ENCODE results near the gene PAK2. TPM values are rescaled to one million over a fixed set of nuclear protein-coding genes. Genes with fewer than 3 reads are reported as not detected.
"Not testable (repeated sequence)": the region's sequence is repeated elsewhere in the genome, so short reads cannot be mapped to it uniquely, and the experiment has no call there.

The PAK2 gene
- total RNA-seq, 1 donor from 2014 or later: 36.9 TPM

DNA sequence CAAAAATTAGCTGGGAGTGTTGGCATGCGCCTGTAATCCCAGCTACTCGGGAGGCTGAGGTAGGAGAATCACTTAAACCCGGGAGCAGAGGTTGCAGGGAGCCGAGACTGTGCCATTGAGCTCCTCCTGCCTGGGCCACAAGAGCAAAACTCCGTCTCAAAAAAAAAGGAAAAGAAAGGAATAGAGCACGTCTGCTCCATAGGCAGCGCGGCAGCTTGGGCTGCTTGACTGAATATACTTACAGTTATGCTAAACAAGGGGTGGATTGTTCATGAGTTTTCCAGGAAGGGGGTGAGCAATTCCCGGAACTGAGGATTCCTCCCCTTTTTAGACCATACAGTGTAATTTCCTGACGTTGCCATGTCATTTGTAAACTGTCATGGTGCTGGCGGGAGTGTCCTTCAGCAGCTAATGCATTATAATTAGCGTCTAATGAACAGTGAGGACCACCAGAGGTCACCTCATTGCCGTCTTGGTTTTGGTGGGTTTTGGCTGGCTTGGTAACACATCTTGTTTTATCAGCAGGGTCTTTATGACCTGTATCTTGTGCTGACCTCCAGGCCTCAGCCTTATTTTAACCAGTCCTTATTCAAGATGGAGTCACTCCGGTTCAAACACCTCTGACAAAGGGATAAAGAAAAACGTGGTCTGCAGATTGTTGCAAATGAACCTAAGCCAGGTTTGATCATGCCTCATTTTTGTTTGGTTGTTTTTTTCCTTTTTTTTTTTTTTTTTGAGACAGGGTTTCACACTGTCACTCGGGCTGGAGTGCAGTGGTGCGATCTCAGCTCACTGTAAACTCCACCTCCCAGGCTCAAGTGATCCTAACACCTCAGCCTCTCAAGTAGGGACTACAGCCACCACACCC, 103.1 kb downstream of the PAK2 start:
- Histone ChIP-seq H3K36me3 (ENCODE audit: control insufficient read depth, insufficient read depth, low read length) (no peaks in the 10 kb centered on the region), H3K4me3 (ENCODE audit: low read depth, low read length) (no peak overlapping the region), H3K27me3 (ENCODE audit: control insufficient read depth, insufficient read depth, low read length) (no peaks in the 10 kb centered on the region)
- TF ChIP-seq, protein P1, sequence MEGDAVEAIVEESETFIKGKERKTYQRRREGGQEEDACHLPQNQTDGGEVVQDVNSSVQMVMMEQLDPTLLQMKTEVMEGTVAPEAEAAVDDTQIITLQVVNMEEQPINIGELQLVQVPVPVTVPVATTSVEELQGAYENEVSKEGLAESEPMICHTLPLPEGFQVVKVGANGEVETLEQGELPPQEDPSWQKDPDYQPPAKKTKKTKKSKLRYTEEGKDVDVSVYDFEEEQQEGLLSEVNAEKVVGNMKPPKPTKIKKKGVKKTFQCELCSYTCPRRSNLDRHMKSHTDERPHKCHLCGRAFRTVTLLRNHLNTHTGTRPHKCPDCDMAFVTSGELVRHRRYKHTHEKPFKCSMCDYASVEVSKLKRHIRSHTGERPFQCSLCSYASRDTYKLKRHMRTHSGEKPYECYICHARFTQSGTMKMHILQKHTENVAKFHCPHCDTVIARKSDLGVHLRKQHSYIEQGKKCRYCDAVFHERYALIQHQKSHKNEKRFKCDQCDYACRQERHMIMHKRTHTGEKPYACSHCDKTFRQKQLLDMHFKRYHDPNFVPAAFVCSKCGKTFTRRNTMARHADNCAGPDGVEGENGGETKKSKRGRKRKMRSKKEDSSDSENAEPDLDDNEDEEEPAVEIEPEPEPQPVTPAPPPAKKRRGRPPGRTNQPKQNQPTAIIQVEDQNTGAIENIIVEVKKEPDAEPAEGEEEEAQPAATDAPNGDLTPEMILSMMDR (IDR thresholded peaks at IDR 0.05; ENCODE audit: insufficient read depth, low read length, severe bottlenecking): no peak
- no peak for FAIRE-seq
- no peak for DNase-seq (ENCODE audit: low read depth)

DNA sequence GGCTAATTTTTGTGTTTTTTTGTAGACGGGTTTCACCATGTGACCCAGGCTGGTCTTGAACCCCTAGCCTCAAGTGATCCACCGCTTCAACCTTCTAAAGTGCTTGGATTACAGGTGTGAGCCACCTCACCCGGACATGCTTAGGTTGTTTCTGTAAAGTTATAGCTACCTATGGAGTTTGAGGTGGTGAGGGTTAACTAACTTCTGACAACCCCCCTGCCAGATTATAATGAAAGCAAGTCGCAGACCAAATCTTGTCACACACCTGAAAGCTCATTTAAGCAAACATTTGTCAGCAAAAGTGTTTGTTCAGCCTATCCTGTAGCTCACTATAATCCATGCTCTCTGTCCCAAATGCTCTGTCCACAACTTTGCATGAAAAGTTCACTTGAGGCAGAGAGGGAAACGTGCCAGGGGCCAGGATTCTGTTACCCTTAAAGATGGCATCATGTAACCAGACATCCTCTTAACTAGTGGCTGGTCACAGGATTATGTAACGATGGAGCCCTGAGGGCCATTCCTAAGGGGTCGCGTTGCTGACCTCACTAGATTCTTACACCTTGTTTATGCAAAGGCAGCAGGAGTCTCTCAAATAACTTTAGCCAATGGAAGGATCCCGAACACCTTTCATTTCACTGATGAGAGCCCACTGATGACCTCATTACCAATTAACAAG, 103.9 kb downstream of the PAK2 start:
- TF ChIP-seq, protein P1 (IDR thresholded peaks at IDR 0.05; ENCODE audit: insufficient read depth, low read length, severe bottlenecking): no peak
- no peaks in the 10 kb centered on the region for H3K27me3 ChIP-seq (ENCODE audit: control insufficient read depth, insufficient read depth, low read length)
- FAIRE-seq (no peak), DNase-seq (ENCODE audit: low read depth) (no peak)
- no peak overlapping the region for H3K4me3 ChIP-seq (ENCODE audit: low read depth, low read length)
- no peaks in the 10 kb centered on the region for H3K36me3 ChIP-seq (ENCODE audit: control insufficient read depth, insufficient read depth, low read length)

DNA sequence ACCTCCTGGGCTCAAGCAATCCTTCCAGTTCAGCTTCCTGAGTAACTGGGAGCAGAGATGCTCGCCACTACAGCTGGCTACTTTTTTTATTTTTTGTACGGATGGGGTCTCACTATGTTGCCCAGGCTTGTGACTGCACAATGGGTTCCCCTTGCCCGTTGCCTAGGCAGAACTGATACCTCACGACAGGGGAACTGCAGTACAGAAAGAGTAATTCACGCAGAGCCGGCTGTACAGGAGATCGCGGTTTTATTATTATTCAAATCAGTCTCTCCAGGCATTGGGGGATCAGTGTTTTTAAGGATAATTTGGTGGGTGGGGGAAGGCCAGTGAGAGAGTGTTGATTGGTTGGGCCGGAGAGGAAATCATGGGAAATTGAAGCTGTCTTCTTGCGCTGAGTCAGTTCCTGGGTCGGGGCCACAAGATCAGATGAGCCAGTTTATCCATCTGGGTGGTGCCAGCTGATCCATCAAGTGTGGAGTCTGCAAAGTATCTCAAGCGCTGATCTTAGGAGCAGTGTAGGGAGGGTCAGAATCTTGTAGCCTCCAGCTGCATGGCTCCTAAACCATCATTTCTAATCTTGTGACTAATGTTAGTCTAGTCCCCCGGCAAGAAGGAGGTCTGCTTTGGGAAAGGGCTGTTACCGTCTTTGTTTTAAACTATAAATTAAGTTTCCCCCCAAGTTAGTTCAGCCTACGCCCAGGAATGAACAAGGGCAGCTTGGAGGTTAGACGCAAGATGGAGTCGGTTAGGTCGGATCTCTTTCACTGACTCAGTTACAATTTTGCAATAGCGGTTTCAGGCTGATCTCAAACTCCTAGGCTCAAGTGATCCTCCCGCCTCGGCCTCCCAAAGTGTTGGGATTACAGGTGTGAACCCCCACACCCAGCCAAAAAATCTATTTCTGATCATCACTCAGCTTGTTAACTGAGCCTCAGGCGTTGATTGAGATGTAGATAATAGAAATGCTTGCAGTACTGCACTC, 104.9 kb downstream of the PAK2 start:
- not testable (repeated sequence) for H3K36me3 ChIP-seq (ENCODE audit: control insufficient read depth, insufficient read depth, low read length); FAIRE-seq; H3K27me3 ChIP-seq (ENCODE audit: control insufficient read depth, insufficient read depth, low read length); DNase-seq (ENCODE audit: low read depth); H3K4me3 ChIP-seq (ENCODE audit: low read depth, low read length)

DNA sequence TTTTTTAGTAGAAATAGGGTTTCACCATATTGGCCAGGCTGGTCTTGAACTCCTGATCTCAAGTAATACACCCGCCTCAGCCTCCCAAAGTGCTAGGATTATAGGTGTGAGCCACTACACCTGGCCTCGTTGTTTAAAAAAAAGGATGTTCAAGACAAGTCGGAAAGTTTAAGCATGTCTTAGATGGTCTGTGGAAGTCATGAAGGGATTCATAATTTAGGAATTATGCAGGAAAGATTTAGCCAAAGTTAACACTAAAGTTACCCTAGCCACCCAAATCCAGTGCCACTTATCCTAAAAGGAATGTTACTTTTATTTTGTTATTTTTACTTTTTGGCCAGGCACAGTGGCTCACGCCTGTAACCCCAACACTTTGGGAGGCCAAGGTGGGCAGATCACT, 108.7 kb downstream of the PAK2 start:
- not testable (repeated sequence) for DNase-seq (ENCODE audit: low read depth); FAIRE-seq; H3K36me3 ChIP-seq (ENCODE audit: control insufficient read depth, insufficient read depth, low read length); H3K27me3 ChIP-seq (ENCODE audit: control insufficient read depth, insufficient read depth, low read length); H3K4me3 ChIP-seq (ENCODE audit: low read depth, low read length)

DNA sequence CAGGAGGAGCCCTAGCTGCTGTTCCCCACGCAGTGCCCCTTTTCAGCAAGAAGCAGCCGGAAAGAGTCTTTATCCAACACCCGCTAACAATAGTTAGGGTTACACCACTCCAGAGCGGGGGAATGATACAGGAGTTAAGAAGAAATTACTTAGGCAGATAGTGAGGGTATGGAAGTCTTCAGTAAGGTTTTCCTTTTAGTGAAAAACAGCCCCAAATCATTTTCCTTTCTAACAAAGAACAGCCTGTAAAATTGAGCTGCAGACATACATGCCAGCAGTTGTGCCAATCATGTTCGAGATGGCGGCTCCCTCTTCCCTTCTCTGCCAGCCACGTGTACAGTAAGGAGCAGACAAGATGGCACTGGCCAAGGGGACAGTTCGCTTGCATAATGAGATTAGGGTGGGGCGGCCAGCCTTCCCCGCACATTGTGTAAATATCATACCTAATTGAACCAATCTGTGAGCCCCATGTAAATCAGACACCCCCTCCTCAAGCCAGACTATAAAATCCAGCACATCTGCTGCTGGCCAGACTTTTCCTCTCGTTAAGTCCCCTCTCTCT, 109.6 kb downstream of the PAK2 start:
- FAIRE-seq (no peak), DNase-seq (ENCODE audit: low read depth) (no peak)
- TF ChIP-seq, protein P1 (IDR thresholded peaks at IDR 0.05; ENCODE audit: insufficient read depth, low read length, severe bottlenecking): no peak
- H3K36me3 ChIP-seq (ENCODE audit: control insufficient read depth, insufficient read depth, low read length): no peaks in the 10 kb centered on the region
- H3K4me3 ChIP-seq (ENCODE audit: low read depth, low read length): no peak overlapping the region
- no peaks in the 10 kb centered on the region for H3K27me3 ChIP-seq (ENCODE audit: control insufficient read depth, insufficient read depth, low read length)

DNA sequence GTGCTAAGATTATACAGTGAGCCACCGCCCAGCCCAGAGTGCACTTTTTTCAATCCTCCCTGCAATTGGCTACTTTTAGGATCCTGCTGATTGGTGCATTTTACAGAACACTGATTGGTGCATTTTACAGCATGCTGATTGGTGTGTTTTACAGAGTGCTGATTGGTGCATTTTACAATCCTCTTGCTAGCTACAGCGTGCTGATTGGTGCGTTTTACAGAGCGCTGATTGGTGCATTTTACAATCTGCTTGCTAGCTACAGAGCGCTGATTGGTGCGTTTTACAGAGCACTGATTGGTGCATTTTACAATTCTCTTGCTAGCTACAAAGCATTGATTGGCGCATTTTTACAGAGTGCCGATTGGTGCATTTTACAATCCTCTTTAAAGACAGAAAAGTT, 123.3 kb downstream of the PAK2 start:
- H3K27me3 ChIP-seq (ENCODE audit: control insufficient read depth, insufficient read depth, low read length); FAIRE-seq; H3K4me3 ChIP-seq (ENCODE audit: low read depth, low read length): not testable (repeated sequence)

More for the DNA sequence above, 123.3 kb downstream of the PAK2 start:
- H3K36me3 ChIP-seq (ENCODE audit: control insufficient read depth, insufficient read depth, low read length); DNase-seq (ENCODE audit: low read depth): not testable (repeated sequence)

Measured in bronchial epithelial cell (primary cell).